Keratinocyte (primary cell): ENCODE measurements around the gene RIC8A. TPM values are rescaled to one million over a fixed set of nuclear protein-coding genes. Genes with fewer than 3 reads are reported as not detected.
"Not testable (repeated sequence)": the region's sequence is repeated elsewhere in the genome, so short reads cannot be mapped to it uniquely, and the experiment has no call there.

Source experiments
- DNase-seq: peaks from one replicate; pipeline ENCODE4 v3.0.0-alpha.2; 2011; ENCODE audit warnings: low read depth, missing footprints, low spot score
- FAIRE-seq: peaks from 2 replicates; lab custom pipeline; 2011; peaks lifted over from hg19 to GRCh38; lab: Jason Lieb, UNC
- H2AFZ ChIP-seq: 2 replicates; pipeline ENCODE4 v1.6.0; 2012; ENCODE audit warnings: low read length, control low read depth, inconsistent platforms; ENCODE audit not compliant: control insufficient read depth
- H3K27ac ChIP-seq: 2 replicates; pipeline ENCODE4 v1.5.1; 2011; ENCODE audit warnings: low read length; ENCODE audit not compliant: control insufficient read depth, insufficient read depth
- H3K27me3 ChIP-seq: 3 replicates; pipeline ENCODE4 v1.6.0; 2011; ENCODE audit warnings: low read length; ENCODE audit not compliant: control insufficient read depth, insufficient read depth; ENCODE audit errors: extremely low read depth
- H3K36me3 ChIP-seq, 2 experiments: 2 replicates in 1 of 2; 3 replicates in 1 of 2; pipeline ENCODE4 v1.5.1; 2011; ENCODE audit warnings: low read length in 2 of 2, mild to moderate bottlenecking in 1 of 2; ENCODE audit not compliant: control insufficient read depth in 2 of 2, insufficient read depth in 2 of 2; ENCODE audit errors: extremely low read depth in 1 of 2
- H3K4me1 ChIP-seq: 3 replicates; pipeline ENCODE4 v1.5.1; 2011; ENCODE audit warnings: low read length; ENCODE audit not compliant: control insufficient read depth, insufficient read depth; ENCODE audit errors: extremely low read depth
- H3K4me2 ChIP-seq: 3 replicates; pipeline ENCODE4 v1.6.0; 2011; ENCODE audit warnings: low read depth, low read length; ENCODE audit not compliant: control insufficient read depth, insufficient read depth; ENCODE audit errors: extremely low read depth
- H3K4me3 ChIP-seq, 3 experiments: fragments of 200-600 bp in 1 of 3; sonication (generic) in 1 of 3; 2 replicates in 2 of 3; 3 replicates in 1 of 3; pipeline ENCODE4 v1.5.1; 2011 to 2016; ENCODE audit warnings: low read length in 3 of 3, mild to moderate bottlenecking in 3 of 3, control low read depth in 2 of 3, inconsistent platforms in 1 of 3, low read depth in 1 of 3, mixed read lengths in 1 of 3, mixed run types in 1 of 3, moderate library complexity in 1 of 3; ENCODE audit not compliant: control insufficient read depth in 2 of 3, insufficient read depth in 2 of 3; ENCODE audit errors: extremely low read depth in 1 of 3
- H3K79me2 ChIP-seq: 2 replicates; pipeline ENCODE4 v1.6.0; 2012; ENCODE audit warnings: low read length; ENCODE audit not compliant: control insufficient read depth, insufficient read depth
- H3K9ac ChIP-seq: 3 replicates; pipeline ENCODE4 v1.6.0; 2011; ENCODE audit warnings: low read length; ENCODE audit not compliant: control insufficient read depth, insufficient read depth; ENCODE audit errors: extremely low read depth
- H3K9me1 ChIP-seq: 3 replicates; pipeline ENCODE4 v1.6.0; 2011; ENCODE audit warnings: low read length; ENCODE audit not compliant: control insufficient read depth, insufficient read depth; ENCODE audit errors: extremely low read depth
- H3K9me3 ChIP-seq: 2 replicates; pipeline ENCODE4 v1.5.1; 2012; ENCODE audit warnings: low read depth, low read length; ENCODE audit not compliant: control insufficient read depth
- H4K20me1 ChIP-seq: 3 replicates; pipeline ENCODE4 v1.6.0; 2011; ENCODE audit warnings: low read length; ENCODE audit not compliant: control insufficient read depth, insufficient read depth; ENCODE audit errors: extremely low read depth
- CTCF ChIP-seq, 3 experiments: IDR thresholded peaks in 1 of 3; conservative IDR thresholded peaks in 1 of 3; optimal IDR thresholded peaks in 1 of 3; 2 replicates in 2 of 3; 3 replicates in 1 of 3; pipeline versions ENCODE3 to v1.5.1; 2011; ENCODE audit warnings: low read length in 3 of 3, mild to moderate bottlenecking in 3 of 3, moderate library complexity in 2 of 3, control low read depth in 1 of 3, inconsistent platforms in 1 of 3; ENCODE audit not compliant: insufficient read depth in 2 of 3; ENCODE audit errors: extremely low read depth in 1 of 3
- dilution Hi-C: fragments of 300-500 bp; cut with MboI; formaldehyde crosslinking; loops from one replicate; pipeline ENCODE4 v1.7.0; 2020; ENCODE audit warnings: low sequenced_read_pairs; ENCODE audit not compliant: extremely low pct_ligation_motif_present
- polyA plus RNA-seq, 5 experiments: library from polyadenylated mRNA; depleted of rRNA in 3 of 5; stranded (reverse) in 3 of 5; stranded (forward) in 1 of 5; unstranded in 1 of 5; fragments of >200 nt; gene quantifications; 1 replicate in 1 of 5; 2 replicates in 3 of 5; 3 replicates in 1 of 5; pipeline versions ENCODE4 v1.2.1 to v1.2.3, GENCODE V29; 2011 to 2012; ENCODE audit warnings: missing spikeins in 2 of 5, low read depth in 1 of 5, low replicate concordance in 1 of 5

Gene RIC8A
- polyA plus RNA-seq, 1 donor (not counting 4 experiments of a cell fraction or from before 2014, with no cell fraction given), result 120 TPM

DNA sequence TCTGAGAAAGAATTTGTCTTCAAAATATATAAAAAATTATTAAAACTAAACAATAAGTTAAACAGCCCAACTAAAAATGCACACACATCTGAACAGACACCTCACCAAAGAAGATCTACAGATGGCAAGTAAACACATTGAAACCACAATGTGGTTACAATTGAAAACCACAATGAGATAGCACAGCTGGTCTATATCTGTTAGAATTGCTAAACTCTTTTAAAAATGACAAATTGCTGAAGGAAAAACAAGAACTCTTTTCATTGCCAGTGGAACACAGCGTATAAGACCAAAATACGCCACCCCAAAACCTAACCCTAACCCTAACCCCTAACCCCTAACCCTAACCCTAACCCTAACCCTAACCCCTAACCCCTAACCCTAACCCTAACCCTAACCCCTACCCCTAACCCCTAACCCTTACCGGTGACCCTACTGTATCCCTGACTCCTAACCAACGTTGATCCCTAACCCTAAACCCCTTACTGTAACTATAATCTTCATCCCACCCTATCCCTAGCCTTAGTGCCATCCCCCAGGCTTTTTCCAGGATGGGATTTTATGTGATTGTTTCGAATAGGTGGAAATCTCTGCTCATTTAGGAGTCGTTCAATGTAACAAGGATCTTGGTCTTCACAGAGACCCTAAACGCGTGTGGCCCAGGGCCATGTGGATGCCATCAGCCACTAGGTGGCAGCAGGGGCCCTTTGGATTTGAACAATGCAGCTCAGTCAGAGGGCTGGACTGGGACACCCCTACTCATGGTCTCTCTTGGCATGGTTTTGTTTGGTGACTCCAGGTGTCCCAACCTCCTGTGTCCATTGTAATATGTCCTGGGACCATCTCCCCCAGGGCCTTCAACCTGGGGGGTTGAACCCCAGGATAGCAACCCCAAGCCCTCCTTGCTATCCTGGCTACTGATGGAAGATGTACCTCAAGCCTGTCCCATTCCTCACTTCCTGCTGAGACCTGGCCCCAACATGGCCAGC lies 15.7 kb upstream of the RIC8A start:
- FAIRE-seq, result peak; percentile 93
- H3K4me2 ChIP-seq, H2AFZ ChIP-seq, H3K27me3 ChIP-seq, H3K79me2 ChIP-seq, dilution Hi-C loops, H3K9ac ChIP-seq, H3K27ac ChIP-seq, H3K9me1 ChIP-seq, DNase-seq, H3K4me1 ChIP-seq, H3K36me3 ChIP-seq, H3K4me3 ChIP-seq, H4K20me1 ChIP-seq, H3K9me3 ChIP-seq: not testable (repeated sequence)
- TF ChIP-seq CTCF (optimal IDR thresholded peaks at IDR 0.05 in 1 of 3, IDR thresholded peaks at IDR 0.05 in 1 of 3, conservative IDR thresholded peaks at IDR 0.05 in 1 of 3; ENCODE audit: extremely low read depth in 1 of 3, insufficient read depth in 2 of 3, low read length in 3 of 3), result peak in 1 of 3 experiments; percentile 17

DNA sequence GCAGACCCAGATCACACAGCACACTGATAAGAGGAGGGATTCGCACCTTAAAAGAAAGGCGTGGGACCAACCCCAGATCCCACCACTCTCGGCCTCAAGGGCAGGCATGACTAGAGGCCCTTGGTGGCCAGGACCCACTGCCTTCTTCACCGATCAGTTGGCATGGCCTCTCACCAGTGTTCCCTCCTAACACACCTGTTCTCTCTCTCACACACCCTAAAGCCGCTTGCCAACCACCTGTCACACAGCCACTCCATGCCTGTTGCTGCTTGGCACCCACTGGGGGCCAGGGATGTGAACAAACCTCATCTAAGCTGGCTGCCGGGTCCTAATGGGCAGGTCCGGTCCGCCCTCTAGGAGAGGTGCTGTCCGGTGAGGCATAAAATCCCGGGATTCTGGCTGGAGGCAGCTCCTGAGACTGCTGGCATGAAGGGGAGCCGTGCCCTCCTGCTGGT lies 14.8 kb upstream of the RIC8A start, which contains the start of gene SCGB1C1:
Gene SCGB1C1 (plus strand): TSS at position 405 of the 455 bp plus-strand sequence. CDS start 22 bp downstream, at position 427.
- H2AFZ ChIP-seq, dilution Hi-C loops: not testable (repeated sequence)

DNA sequence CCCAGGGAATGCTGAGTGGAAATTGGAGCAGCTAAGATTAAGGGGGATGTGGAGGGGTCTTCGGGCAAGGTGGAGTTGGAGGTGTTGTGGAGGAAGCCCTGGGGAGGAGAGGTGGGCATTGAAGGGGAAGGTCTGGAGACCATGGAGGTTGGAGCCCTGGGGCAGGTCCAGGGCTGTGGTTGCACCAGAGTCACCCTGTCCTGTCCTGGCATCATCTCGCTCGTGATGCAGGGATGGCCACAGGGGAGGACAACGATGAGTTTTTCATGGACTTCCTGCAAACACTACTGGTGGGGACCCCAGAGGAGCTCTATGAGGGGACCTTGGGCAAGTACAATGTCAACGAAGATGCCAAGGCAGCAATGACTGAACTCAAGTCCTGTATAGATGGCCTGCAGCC lies 14.0 kb upstream of the RIC8A start:
- H3K9me1 ChIP-seq, H2AFZ ChIP-seq, H3K27me3 ChIP-seq, H4K20me1 ChIP-seq, H3K27ac ChIP-seq, DNase-seq, H3K4me2 ChIP-seq, H3K4me3 ChIP-seq, dilution Hi-C loops, H3K36me3 ChIP-seq, H3K4me1 ChIP-seq, H3K9ac ChIP-seq, H3K79me2 ChIP-seq, H3K9me3 ChIP-seq, FAIRE-seq: not testable (repeated sequence)

More for the DNA sequence above, 14.8 kb upstream of the RIC8A start, which contains the start of gene SCGB1C1:
- not testable (repeated sequence) for H3K79me2 ChIP-seq, DNase-seq, H3K9me1 ChIP-seq, H3K27me3 ChIP-seq, H3K27ac ChIP-seq, H3K4me3 ChIP-seq, H3K9ac ChIP-seq, H3K4me2 ChIP-seq, FAIRE-seq, H3K36me3 ChIP-seq, H3K4me1 ChIP-seq, H3K9me3 ChIP-seq, H4K20me1 ChIP-seq
